GM19455 (cell line): ENCODE measurements around the gene VAMP3.

ENCODE experiments used
- ATAC-seq: cut with Tn5 transposase; IDR thresholded peaks from one replicate; pipeline ENCODE4 v1.9.1; 2021; ENCODE audit not compliant: unreplicated experiment

Gene VAMP3

DNA sequence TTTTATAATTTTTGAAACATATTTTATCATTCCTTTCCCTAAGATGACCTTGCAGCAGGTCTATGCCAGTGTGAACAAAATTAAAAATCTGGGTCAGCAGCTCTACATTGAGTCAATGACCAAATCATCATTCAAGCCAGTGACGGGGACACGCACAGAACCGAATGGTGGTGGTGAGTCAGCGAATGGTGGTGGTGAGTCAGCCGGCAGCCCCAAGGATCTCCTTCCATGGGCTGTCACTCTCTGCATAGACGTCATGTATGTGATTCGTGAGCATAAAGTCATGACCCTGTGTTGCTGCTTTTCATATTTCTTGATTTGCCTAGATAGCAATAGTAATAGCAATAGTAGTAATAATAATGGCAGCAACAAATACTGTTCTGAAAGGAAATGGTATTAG is 39.3 kb downstream of the VAMP3 start:
- no peak for ATAC-seq

DNA sequence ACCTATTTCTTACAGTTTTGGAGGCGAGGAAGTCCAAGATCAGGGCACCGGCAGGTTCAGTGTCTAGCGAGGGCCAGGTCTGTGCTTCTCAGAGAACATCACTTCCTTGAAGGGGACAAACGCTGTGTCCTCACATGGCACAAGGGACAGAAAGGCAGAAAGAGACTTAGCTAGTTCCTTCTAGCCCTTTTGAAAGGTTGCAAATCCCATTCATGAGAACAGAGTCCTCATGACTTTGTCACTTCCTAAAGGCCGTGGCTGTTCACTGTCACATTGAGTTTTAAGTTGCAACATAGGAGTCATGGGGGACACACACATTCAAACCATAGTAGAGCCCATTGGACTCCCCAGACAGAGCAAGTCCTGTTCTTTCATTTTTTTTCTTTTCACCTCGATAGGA is 40.4 kb downstream of the VAMP3 start:
- ATAC-seq = no peak

DNA sequence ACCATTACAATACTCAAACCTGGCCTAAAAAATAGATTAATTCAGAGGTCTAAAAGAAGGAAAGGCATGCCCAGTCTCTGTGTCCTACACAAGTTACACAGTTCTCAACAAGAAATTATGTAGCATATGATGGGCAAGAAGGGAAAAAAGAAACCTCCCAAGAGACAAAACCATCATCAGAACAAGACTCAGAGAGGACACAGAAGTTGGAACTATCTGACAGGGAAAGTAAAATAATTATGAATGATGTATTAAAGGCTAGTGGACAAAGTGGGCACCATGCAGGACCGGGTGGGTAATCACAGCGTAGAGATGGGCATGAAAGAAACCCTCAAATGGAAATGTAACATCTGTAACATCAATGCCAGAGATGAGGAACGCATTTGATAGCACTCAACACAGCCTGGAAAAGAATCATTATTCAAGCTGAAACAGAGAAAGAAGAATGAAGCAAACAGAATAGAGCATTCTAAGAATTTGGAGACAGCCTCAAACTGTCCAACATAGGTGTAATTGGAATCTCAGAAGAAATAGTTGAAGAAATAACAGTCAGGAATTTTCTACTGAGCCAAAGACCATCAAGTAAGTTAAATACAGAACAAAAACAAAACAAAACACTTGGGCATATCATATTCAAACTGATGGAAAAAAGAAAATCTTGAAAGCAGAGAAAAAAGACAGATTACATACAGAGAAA is 42.7 kb downstream of the VAMP3 start:
- ATAC-seq = no peak

DNA sequence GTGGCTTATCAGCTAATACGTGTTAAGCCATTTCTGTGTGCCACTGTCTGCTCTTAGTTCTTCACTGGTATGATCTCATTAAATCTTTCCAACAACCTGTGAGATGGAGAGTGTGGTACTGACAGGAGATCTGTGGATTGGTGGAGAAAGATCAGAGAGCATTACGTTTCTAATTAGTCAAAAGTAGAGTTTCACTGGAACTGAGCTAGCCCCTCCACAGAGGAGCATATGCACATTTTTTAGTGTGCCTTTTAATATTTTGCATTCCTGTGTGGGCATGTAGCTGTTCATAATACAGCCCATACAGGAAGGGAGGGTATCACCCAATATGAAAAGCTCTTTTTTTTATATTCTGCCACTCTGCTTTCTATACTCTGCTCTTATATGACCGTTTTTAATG is 50.2 kb downstream of the VAMP3 start:
- no peak for ATAC-seq

DNA sequence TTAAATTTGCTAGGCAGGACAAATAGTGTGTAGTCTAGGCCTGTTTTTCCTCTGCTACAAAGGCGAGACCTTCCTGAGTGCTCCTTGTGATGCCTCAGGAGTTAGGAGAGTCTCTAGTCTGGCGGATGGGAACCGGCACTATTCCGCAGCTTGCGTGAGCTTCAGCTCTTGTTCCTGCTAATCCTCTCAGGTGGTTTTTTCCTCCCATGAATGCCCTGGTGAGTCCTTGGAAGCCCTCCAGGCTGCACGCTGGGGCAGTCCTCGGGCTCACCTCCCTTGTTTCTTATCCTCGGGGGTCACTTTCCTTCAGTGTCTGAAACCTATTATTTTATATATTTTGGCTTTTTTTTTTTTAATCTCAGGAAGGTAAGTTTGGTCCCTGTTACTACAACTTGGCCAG is 53.6 kb downstream of the VAMP3 start:
- ATAC-seq = no peak

DNA sequence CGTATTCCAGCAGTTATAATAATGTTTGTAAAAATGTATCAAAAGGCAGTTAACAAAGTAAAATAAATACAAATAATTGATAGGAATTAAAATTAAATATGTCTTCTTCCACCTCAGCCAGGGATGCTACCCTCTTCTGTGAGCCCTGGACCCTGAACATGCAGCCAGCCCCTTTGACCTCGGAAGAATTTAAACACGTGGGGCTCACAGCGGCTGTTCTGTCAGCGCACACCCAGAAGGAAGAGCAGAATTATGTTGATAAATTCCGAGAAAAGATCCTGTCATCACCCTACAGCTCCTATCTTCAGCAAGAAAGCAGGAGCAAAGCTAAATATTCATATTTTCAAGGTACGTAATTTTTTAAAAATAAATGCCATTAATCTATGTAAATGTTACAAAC is 55.3 kb downstream of the VAMP3 start:
- no peak for ATAC-seq

DNA sequence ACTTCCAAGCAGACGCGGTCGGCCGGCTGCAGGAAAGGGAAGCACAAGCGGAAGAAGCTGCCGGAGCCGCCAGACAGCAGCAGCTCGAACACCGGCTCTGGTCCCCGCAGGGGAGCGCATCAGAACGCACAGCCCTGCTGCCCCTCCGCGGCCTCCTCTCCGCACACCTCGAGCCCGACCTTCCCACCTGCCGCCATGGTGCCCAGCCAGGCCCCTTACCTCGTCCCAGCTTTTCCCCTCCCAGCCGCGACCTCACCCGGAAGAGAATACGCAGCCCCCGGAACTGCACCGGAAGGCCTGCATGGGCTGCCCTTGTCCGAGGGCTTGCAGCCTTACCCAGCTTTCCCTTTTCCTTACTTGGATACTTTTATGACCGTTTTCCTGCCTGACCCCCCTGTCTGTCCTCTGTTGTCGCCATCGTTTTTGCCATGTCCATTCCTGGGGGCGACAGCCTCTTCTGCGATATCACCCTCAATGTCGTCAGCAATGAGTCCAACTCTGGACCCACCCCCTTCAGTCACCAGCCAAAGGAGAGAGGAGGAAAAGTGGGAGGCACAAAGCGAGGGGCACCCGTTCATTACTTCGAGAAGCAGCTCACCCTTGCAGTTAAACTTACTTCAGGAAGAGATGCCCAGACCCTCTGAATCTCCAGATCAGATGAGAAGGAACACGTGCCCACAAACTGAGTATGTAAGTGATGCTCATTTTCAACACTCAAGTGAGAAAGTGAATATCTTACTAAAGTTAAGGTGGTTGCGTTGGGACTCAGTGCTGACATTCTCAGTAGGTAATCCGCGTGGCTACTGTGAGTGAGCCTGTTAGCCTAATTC is 56.2 kb downstream of the VAMP3 start:
- no peak for ATAC-seq
